Lung (tissue), 12 donors: ENCODE data around the gene USP47. TPM values are rescaled to one million over a fixed set of nuclear protein-coding genes. Genes with fewer than 3 reads are reported as not detected.

Experiments used
- ATAC-seq: fragments of 200-7000 bp; cut with Tn5 transposase; one replicate; pipeline ENCODE4 v1.9.1; 2020; ENCODE audit warnings: moderate number of reproducible peaks; ENCODE audit not compliant: insufficient read depth, low FRiP score
- DNase-seq, 3 donors: peaks; one replicate each; pipeline ENCODE4 v3.0.0-alpha.2; 2013 to 2017
- H3K27ac ChIP-seq, 2 donors: one replicate each; pipeline ENCODE4 v1.5.1; 2013; ENCODE audit warnings: mild to moderate bottlenecking in 2 of 2, moderate library complexity in 2 of 2, control low read depth in 1 of 2, inconsistent platforms in 1 of 2, low read depth in 1 of 2, low read length in 1 of 2
- H3K27me3 ChIP-seq, 3 donors: one replicate each; pipeline ENCODE4 v1.5.1; 2013; ENCODE audit warnings: low read length in 2 of 3; ENCODE audit not compliant: control insufficient read depth in 3 of 3, insufficient read depth in 3 of 3
- H3K36me3 ChIP-seq, 4 donors: one replicate each; pipeline ENCODE4 v1.5.1; 2013; ENCODE audit warnings: low read length in 4 of 4, mild to moderate bottlenecking in 1 of 4, moderate library complexity in 1 of 4; ENCODE audit not compliant: control insufficient read depth in 4 of 4, insufficient read depth in 4 of 4
- H3K4me1 ChIP-seq, 5 donors: one replicate each; pipeline ENCODE4 v1.5.1; 2013; ENCODE audit warnings: low read length in 5 of 5, mild to moderate bottlenecking in 2 of 5, moderate library complexity in 1 of 5; ENCODE audit not compliant: control insufficient read depth in 5 of 5, insufficient read depth in 5 of 5
- H3K4me3 ChIP-seq: one replicate; pipeline ENCODE4 v1.5.1; 2013; ENCODE audit warnings: mild to moderate bottlenecking, control low read depth, moderate library complexity
- H3K9ac ChIP-seq, 2 donors: one replicate each; pipeline ENCODE4 v1.5.1; 2013; ENCODE audit warnings: low read length in 2 of 2, control low read depth in 1 of 2; ENCODE audit not compliant: insufficient read depth in 1 of 2
- H3K9me3 ChIP-seq, 4 donors: one replicate each; pipeline ENCODE4 v1.5.1; 2013; ENCODE audit warnings: low read length in 3 of 4, mild to moderate bottlenecking in 1 of 4, moderate library complexity in 1 of 4; ENCODE audit not compliant: control insufficient read depth in 4 of 4, insufficient read depth in 3 of 4
- CTCF ChIP-seq: IDR thresholded peaks from 2 replicates; pipeline ENCODE4 v1.5.1; 2012; ENCODE audit warnings: mild to moderate bottlenecking; ENCODE audit errors: control extremely low read depth, extremely low read depth
- WGBS, 2 donors: extraction: QIAGEN DNeasy Blood & Tissue Kit; methylation state at CpG; one replicate each; pipeline ENCODE4 v1.1.7; 2013; 5-methylcytosine and 5-hydroxymethylcytosine counted together
- polyA plus RNA-seq, 2 donors: library from polyadenylated mRNA; stranded (reverse); fragments of 200-250 nt; gene quantifications; one replicate each; pipeline ENCODE4 v1.2.1, GENCODE V29; 2013
- total RNA-seq, 2 donors: library from RNA; depleted of rRNA in 1 of 2; stranded (reverse); fragments of >200 nt in 1 of 2; gene quantifications; one replicate each; pipeline ENCODE4 v1.2.1, GENCODE V29; 2014 to 2021
- donor health status: control.
- donor health status: control.
- donor health status: Bipolar disorder and iron deficiency.
- donor health status: healthy.
- donor health status: DM: yes; HTN: yes; CAD: no.

The USP47 gene
- total and polyA plus RNA-seq, 4 donors = 20.4 to 183 (median 31.9) TPM

DNA sequence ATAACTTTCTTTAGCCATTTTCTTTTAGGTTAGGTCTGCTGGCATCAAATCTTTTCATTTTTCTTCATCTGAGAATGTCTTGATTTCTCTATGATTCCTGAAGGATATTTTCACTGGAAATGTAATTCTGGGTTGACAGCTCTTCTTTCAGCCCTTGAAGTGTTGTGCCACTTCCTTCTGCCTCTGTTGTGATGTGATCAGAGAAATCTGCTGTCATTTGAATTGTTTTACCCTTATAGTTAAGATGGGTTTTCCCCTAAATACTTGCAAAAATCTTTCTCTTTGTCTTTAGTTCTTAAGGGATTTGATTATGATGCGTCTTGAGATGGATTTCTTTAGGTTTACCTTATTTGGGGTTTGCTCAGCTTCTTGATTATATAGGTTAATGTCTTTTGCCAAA is 23.0 kb downstream of the USP47 start:
- Histone ChIP-seq H3K27me3 (no peaks in the 10 kb centered on the region), H3K4me3 (no peak overlapping the region), H3K36me3 (peaks cover 0 to 9% (median 2%) of the 10 kb centered on the region in 4 donors), H3K4me1 (peaks cover 0 to 27% (median 0%) of the 10 kb centered on the region in 5 donors), H3K27ac (no peak overlapping the region), H3K9ac (peak overlapping the region in 1 of 2 donors; percentile 28), H3K9me3 (peaks cover 0 to 7% (median 2%) of the 10 kb centered on the region in 4 donors)
- WGBS, 2 donors = 91 to 95% methylated on average over 1 of the region's 1 CpG
- DNase-seq (no peak), ATAC-seq (no peak)
- no peak for TF ChIP-seq CTCF

GRCh38 chr11:11865449-11865848 is 23.7 kb downstream of the USP47 start:
- Histone ChIP-seq H3K4me3 (no peak overlapping the region), H3K36me3 (peaks cover 0 to 9% (median 2%) of the 10 kb centered on the region in 4 donors), H3K9me3 (peaks cover 0 to 7% (median 2%) of the 10 kb centered on the region in 4 donors), H3K9ac (no peak overlapping the region), H3K27ac (no peak overlapping the region), H3K27me3 (no peaks in the 10 kb centered on the region), H3K4me1 (peaks cover 0 to 23% (median 0%) of the 10 kb centered on the region in 5 donors)
- ATAC-seq = no peak
- DNase-seq = no peak
- TF ChIP-seq CTCF = no peak
- 53 to 72% methylated on average over 3 of the region's 3 CpGs for WGBS, 2 donors

DNA sequence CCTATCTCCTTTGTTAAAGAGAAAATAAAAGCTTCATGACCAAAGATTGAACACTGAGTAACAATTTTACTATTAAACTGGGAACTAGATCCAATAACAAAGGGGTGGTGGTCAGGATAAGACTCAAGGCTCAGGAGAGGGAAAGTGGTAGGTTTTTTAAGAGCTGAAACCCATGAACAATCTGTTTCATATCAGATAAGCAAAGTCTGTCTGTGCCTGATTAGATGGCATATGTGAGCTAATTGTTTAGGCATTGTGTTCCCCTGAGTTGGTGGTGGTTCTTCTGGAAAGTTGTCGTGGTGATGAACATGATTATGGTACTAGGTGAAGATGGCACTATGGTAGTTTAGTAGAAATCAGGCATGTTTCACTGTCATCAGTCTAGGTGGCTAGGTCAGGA is 24.4 kb downstream of the USP47 start:
- no peaks in the 10 kb centered on the region for H3K27me3 ChIP-seq
- 72 to 84% methylated on average over 1 of the region's 1 CpG for WGBS, 2 donors
- no peak for ATAC-seq

More for the DNA sequence above, 24.4 kb downstream of the USP47 start:
- Histone ChIP-seq H3K9me3 (peaks cover 0 to 7% (median 2%) of the 10 kb centered on the region in 4 donors), H3K4me3 (no peak overlapping the region), H3K27ac (no peak overlapping the region), H3K9ac (no peak overlapping the region), H3K36me3 (peaks cover 0 to 9% (median 2%) of the 10 kb centered on the region in 4 donors), H3K4me1 (peaks cover 0 to 15% (median 2%) of the 10 kb centered on the region in 5 donors)
- no peak for TF ChIP-seq CTCF
- no peak for DNase-seq
